GM19023 (cell line): ENCODE data around the gene NSUN6.
"Not testable (repeated sequence)": the region's sequence is repeated elsewhere in the genome, so short reads cannot be mapped to it uniquely, and the experiment has no call there.

Experiments used
- ATAC-seq: cut with Tn5 transposase; IDR thresholded peaks from one replicate; pipeline ENCODE4 v1.9.1; 2021; ENCODE audit warnings: mild to moderate bottlenecking, moderate library complexity; ENCODE audit not compliant: unreplicated experiment

Gene NSUN6

GRCh38 chr10:18659819-18660535 lies 8.6 kb upstream of the NSUN6 start:
- ATAC-seq, result peak; percentile 13

DNA sequence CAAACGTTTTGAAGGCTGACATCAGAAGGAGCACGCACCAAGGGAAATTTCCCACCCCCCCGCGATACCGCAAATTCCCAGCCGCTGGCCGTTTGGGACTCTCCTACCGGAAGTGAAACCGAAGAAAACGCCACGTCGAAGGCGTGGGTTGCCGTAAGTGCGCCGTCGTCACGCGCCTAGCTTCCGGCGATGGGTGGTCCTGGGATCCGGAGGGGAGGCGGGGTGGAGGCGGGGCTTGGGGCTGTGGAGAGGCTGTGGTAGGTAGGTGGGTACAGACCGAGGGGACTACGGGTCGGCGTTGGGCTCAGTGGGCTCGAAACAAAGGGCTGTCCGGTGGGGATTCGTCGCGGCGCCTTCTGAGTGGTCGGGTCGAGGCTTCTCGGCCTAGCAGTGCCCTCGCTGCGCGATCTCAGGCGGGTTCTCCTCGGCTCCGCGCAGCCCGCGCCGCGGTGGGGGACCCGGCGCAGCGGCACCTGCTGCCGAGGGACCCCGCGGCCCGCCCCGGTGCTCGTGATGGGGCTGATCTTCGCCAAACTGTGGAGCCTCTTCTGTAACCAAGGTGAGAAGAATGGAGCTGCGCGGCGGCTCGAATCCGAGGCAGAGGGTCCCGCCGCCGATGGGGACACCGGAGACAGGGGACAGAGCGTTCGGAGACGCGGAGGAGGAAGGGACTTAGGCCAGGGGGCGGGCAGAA lies 7.9 kb upstream of the NSUN6 start, which contains the start of gene ARL5B:
TSS of gene ARL5B (plus strand) at position 307 of the 694 bp plus-strand sequence. CDS start at position 514, 207 bp downstream.
- ATAC-seq, result peak; percentile 91

DNA sequence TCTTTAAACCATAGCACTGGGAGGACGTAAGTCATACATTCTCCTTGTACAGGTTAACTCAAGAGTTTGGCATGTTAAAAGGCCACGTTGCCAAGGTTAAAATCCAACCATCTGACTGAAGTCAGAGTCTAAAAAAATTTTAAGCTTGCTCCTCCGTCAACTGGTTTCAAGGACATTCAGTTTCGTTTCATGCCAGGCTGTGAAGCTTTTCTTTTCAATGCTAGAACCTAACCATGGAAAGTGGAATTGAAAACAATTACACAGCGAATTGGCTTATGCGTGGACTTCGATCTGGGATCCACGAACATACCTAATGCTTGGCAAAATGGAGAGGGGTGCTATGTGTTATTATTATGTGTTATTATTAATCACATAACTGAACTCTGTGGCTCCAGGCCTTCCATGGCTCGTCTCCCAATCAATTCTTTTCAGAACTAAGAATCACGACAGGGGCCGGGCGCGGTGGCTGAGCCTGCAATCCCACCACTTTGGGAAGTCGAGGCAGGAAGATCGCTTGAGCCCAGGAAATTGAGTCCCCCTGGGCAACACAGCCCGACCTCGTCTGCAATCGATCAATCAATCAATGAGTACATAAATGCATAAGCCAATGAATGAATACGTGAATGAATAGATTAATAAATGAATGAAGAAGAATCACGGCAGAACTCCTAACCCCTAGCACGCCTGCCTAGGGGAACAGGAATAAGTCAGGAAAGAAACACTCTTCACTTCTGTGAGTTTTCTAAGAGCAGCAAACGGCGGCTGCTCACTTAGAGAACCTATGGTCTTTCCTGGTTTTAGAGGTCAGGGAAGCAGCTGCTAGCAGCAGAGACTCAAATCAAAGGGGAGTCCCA lies 7.1 kb upstream of the NSUN6 start:
- ATAC-seq, result peak; percentile 0

- ATAC-seq, result no peak
Observed at GRCh38 chr10:18656724-18657123, 5.3 kb upstream of the NSUN6 start.

DNA sequence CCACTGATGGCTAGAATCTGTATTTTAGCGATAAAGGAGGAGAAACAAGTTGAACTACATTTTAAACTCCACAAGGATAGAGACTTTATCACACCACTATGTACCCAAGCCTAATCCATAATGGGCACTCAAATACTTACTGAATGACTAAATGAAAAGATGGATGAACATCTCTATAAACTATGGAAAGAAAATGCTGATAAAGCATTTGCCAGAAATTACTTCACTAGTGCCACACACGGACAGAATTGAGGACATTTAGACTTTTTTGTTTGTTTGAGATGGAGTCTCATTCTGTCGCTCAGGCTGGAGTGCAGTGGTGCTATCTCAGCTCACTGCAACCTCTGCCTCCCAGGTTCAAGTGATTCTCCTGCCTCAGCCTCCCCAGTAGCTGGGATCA lies 1.7 kb upstream of the NSUN6 start:
- ATAC-seq, result no peak

DNA sequence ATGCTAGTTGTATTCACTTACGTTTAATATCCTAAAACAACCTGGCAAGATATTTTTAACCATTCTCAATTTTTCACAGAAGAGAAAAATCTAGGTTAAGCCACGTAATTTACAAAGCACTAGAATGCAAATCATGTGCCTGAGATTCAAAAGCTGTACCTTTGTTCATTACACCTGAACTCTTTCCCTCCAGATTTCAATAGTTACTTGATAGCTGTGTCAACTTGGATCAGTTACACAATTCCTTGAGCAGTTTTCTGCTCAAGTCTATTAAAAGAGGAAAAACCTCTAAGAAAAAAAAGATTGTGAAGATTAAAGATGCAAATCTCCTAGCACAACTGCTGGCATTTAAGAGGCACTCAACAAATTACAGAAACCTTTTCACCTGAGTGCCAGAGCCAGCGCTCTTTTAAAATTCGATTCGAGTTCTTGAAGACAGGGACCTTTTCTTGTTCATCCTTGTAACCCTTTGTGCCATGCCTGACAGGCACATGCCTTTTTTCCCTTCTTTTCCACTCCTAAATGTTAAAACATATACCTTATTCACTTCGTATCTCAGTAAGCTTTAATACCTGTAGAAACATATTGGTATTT lies 886 bp downstream of the NSUN6 start:
- no peak for ATAC-seq

- no peak for ATAC-seq
Observed at GRCh38 chr10:18649364-18649959, 1.9 kb downstream of the NSUN6 start.

DNA sequence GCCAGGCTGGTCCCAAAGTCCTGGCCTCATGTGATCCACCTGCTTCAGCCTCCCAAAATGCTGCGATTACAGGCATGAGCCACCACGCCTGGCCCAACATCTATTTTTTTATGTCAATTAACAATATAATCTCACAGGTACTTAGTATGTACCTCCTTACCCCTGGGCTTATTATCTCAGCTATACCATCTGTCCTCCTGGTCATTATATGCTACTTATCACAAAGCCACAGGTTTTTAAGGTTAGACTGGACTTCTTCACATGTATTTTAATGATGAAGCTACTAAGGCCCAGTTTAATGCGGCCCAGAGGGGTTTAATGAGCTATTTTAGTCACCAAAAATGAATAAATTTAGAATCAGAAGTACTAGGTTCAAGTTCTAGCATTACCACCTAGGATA lies 3.4 kb downstream of the NSUN6 start:
- ATAC-seq, result no peak

DNA sequence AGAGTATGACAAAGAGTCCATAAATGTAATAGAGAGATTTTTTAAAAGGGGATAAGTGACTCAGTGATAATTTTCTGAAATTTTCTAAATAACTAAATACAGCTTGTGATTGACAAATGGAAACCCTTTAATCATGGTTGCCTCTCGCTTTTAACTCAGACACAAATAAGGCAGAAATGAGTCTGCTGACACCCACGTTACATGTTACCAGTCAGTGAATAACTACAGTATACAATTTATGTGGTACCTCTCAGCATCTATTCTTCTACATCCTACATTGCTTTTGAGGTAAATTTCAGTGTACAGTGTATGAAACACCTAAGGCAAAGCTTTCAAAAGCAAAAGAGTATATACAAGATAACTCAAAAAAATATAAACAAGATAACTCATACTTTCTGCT lies 4.2 kb downstream of the NSUN6 start:
- ATAC-seq, result no peak

DNA sequence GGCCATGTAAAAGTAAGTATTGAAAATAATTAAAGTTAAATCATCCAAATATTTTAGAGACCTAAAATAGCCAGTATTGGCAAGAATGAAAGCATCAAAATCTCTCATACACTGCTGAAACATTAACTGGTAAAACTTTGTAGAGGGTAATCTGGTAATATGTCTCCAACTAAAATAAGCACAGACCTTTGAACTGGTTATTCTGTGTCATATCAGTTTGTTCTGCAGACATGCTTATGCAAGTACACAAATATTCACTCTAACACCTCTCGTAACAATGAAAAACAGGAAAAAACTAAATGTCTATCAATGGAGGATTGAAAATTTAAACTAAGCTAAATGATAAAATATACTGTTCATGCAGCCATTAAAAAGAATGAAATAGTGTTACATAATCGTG lies 11.7 kb downstream of the NSUN6 start:
- not testable (repeated sequence) for ATAC-seq

DNA sequence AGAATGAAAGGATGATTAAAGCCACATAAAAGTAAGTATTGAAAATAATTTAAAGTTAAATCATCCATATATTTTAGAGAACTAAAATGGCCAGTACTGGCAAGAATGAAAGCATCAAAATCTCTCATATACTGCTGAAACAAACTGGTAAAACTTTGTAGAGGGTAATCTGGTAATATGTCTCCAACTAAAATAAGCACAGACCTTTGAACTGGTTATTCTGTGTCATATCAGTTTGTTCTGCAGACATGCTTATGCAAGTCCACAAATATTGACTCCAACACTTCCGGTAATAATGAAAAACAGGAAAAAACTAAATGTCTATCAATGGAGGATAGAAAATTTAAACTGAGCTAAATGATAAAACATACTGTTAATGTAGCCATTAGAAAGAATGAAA lies 14.0 kb downstream of the NSUN6 start:
- not testable (repeated sequence) for ATAC-seq

- ATAC-seq, result no peak
Observed at GRCh38 chr10:18635995-18636394, 15.4 kb downstream of the NSUN6 start.

- ATAC-seq, result not testable (repeated sequence)
Observed at GRCh38 chr10:18632500-18632899, 18.9 kb downstream of the NSUN6 start.

GRCh38 chr10:18627452-18628018 lies 23.9 kb downstream of the NSUN6 start:
- not testable (repeated sequence) for ATAC-seq

DNA sequence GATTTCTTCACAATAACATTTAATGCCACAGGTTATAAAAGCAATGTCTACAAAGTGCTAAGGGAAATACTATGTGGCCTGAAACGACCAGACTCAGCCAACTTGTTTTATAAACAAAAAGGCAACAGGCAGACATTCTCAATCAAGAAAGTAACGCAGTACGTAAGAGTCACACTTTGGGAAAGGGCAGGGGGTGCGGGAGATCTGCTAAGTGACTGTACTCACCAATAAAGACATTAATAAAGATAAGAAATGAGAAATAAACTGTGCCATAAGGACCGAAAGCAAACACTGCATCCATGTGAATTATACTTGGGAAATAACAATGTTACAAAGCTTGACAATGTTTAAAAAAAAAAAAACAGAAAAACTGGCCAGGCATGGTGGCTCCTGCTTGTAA lies 25.5 kb downstream of the NSUN6 start:
- ATAC-seq, result no peak

GRCh38 chr10:18623671-18624070 lies 27.7 kb downstream of the NSUN6 start:
- ATAC-seq, result not testable (repeated sequence)

DNA sequence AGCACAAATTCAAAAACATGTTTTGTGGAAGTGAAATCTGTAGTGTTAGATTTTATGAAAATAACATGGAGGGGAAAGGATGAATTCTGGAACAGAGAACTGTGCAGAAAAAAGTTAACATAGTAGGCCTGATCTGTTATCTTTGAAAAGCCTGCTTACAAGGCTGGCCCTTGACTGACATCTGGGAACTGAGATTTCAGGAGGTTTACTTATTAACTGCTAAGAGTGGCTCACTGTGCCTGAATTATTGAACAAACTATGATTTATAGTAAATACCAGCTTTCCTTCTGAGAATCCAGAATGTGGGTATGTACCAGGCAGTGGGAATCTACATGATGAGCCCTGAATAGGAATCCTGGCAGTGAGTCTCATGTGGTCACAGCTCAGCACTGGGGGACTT lies 30.5 kb downstream of the NSUN6 start:
- ATAC-seq, result no peak

DNA sequence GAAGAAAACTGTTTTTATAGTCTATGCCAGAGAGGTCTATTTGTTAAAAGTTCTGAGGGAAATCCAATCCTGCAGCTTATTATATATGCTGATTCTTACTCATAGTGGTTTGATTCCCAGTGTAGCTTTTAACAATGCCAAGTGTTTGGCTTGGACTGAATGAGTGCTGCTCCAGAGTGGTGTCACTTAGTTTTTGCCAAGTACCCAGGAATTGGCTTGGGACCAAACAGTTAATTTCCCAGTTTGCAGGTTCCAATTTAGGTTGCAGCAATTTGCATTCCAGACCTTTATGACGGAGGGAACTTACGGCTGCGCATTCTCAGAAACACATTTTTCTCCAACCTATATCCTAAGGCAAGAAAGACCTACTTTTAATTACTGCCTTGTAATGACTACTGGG lies 32.4 kb downstream of the NSUN6 start:
- no peak for ATAC-seq

DNA sequence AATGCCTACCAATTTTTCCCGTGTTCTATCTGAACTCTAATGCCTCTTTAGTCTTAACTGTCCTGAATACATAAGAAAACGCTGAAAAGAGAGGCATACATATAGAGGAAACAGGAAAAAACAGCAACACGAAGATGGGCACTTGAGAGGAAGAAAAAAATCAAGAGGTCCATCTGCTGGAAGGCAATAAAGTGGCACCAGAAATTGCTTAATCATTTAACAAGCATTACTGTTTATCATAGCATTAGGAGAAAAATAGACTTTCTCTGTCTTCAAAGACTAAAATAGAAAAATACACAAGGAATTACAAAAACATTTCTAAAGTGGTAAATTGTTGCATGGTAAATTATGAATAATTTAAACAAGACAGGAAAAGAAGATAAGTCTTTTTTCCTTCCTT lies 35.0 kb downstream of the NSUN6 start:
- ATAC-seq, result no peak

DNA sequence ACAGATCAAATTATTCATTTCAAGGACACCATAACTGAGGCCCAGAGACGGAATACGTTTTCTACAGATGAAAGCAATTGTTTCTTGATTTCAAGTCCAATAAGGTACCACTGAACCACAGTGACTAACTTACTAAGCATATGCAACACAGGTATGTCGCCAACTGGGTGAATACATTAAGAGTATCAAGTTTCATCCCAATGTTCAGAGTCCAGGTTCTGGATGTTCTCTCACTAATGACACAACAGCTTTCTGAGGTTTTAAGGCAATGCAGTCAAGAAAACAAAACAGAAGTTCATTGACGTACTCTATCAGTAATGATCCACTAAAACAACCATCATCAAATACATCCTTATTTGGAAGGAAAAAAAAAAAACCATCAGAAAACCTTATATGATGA lies 35.8 kb downstream of the NSUN6 start:
- ATAC-seq, result no peak
